HK-2 (cell line): ENCODE measurements around the gene CDYL.

ENCODE experiments used
- DNase-seq: peaks from one replicate; pipeline ENCODE4 v3.0.0-alpha.2; 2018; ENCODE audit not compliant: unreplicated experiment

The CDYL gene

DNA sequence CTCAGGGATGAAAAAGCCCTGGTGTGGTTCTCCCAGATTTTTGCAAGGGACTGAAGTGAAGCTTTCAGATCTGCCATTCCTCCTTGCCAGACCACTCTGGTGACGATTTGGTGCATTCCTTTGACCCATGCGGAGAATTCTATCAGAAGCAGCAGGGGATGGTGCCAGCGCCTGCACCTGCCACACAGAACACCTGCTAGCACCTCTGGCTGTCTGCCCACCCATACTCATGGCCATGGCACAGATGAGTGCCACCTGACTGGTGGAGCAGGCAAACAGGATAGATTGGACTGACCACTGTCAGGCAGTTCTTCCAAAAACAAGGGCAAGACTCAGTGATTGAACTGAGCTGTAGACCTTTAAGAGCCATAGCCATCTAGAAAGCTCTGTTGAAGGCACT, 107.1 kb downstream of the CDYL start:
- DNase-seq = no peak

GRCh38 chr6:4884646-4885340, 108.6 kb downstream of the CDYL start:
- DNase-seq = no peak

DNA sequence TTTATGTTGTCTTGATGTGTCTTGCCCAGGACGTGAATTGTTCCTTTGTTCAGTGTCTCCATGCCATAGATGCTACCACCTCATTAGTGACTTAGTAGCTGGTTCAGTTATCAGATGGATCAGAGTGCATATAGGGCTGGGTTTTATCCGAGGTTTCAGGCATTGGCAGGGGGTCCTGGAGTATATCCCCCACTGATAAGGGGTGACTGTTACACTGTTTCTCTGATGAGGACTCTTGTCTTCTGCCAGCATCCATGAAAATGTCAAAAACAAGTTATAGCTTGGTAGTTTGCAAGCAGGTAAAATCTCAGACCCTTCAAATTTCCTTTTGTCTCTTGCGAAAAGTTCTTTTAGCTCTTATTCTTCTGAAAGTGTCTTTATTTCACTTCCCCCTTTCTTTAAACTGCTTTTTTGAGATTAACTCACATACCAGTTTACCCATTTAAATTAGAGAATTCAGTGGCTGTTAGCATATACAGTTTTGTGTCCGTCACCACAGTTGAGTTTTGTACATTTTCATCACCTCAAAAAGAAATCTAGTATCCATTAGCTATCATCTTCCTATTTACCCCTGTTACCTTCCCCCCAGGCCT, 109.2 kb downstream of the CDYL start:
- no peak for DNase-seq

- no peak for DNase-seq
Measured at GRCh38 chr6:4888841-4889240, 112.6 kb downstream of the CDYL start.

DNA sequence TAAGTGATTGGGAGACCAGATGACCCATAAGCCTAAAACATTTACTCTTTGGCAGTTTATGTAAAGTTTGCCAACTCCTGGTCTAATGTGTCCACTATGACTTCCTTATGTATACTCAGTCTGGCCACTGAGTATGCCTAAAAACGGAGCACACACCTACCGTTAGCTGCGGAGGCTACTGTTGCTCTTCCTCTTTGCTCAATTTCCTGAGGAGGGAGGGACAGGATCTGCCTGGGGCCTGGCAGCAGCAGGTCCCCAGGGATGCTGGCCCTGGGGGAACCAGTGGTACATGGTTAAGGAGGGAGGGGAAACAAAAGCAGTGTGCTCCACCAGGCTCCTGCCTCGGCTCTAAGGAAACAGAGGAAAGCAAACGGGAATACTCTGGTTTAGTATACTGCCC, 113.5 kb downstream of the CDYL start:
- no peak for DNase-seq

GRCh38 chr6:4890191-4890590, 114.0 kb downstream of the CDYL start:
- no peak for DNase-seq

DNA sequence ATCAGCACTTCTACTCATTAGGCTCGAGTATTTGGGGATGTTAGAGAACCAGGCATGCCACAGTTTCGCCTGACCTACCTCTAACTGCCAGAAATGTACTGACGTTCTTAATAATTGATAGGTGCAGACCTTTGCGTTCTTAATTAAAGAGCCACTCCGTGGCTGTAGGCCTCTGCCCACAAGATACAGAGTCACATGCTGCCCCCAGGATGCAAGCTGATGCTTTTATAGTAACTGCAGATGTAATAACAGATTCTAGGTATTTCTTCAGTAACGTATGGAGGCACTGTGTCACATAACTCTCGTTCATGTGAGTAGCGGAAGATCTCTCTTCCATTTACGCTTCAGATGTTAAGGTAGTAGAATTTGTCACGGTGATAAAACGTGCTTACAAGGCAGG, 114.4 kb downstream of the CDYL start:
- DNase-seq = no peak

DNA sequence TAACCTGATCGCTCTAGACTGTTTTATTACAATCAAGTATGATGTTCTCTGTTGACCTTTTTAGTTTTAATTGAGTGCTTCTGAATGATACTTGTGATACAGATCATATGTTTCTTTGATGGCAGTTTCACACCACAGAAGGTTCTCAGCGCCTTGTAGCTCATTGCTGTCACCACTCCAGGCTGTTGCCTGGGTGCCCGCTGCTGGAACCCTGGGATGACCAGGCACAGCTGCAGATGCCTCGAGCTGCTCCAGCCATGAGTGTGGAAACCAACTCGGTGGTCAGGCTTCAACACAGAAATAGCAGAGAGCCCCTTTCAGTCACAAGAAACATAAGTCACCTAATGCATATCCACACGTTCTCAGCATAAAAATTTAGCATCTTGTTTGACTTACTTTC, 114.9 kb downstream of the CDYL start:
- DNase-seq = no peak

DNA sequence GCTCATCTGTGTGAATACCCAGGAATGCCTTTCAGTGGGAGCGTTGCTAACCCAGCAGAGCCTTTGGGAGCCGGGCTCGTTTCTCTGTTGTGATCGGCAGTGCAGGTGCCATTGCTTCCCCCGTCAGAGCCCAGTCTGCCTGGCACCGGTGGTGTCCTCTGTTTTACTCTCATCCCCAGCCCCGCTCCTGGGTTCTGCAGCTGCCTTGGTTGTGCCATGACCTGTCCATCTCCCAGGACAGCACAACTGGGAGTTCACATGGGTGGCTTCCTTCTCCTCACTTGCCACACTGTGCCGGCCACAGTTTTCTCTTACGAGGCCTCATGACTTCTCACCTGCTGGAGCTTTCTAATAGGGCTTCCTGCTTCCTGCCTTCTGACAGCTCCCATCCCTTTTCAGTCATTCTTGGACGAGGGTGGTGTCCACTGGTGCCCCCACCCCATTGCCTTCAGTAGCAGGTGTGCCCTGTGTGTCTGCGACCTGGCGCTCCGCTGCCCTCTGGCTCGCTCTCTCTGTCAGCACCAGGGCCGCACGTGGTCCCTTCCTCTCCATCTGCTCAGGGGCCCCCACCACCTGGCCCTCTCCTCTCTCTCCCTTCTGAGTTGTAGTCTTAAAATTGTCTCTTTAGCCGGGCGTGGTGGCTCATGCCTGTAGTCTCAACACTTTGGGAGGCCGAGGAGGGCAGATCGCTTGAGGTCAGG, 116.7 kb downstream of the CDYL start:
- no peak for DNase-seq

DNA sequence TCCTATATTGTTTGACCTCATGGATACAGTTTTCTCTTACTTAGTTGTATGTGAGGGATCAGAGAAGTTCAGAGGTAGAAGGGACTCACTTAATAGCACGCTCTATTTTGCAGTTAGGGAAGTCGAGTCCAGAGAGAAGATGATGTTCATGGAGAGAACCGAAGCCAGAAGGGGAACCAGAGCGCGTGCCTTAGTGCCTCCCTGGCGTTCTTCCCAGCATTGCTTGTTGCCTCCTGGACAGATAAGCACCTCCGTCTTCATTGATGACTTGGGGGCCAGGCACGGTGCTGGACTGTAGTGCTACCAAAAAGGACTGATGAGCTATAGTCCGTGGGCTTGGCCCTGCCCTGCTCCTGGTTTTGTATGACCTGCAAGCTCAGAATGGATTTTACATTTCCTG, 117.8 kb downstream of the CDYL start:
- DNase-seq = no peak

DNA sequence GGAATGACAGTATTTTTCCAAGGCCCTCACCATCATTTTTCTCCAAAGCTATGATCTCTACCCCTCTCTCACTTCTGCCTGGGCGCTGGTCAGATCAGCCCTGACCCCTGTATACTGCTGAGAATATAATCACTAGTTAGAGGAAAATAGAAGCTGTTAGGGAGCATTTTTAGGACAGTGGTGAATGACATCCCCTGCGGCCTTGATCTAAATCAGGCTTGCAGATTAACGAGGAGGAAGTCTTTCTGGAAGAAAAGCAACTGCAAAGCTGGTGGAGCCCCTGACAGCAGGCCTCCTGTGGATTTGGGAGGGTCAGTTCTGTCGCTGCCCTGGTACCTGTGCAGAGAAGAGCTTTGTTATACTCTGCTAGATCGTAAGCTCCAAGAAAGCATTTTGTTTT, 119.8 kb downstream of the CDYL start:
- DNase-seq = no peak

DNA sequence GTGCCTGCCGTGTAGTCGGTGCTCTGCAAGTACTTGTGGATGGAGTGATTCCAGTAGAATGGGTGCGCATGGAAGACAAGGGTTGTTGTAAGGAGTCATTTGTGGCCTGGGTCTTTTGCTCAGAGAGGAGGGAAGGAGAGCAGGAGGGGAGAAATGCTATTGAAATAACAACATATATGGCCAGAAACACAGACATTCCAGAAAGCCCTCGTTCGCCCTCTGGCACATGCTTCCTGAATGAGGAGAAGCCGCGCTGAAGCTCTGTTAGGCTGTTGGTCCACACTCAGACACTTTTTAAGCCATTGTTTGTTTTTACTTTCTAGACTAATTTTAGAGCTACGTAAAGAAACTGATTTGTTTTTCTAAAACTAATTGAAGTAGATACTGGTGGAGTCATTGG, 120.2 kb downstream of the CDYL start:
- DNase-seq = no peak

DNA sequence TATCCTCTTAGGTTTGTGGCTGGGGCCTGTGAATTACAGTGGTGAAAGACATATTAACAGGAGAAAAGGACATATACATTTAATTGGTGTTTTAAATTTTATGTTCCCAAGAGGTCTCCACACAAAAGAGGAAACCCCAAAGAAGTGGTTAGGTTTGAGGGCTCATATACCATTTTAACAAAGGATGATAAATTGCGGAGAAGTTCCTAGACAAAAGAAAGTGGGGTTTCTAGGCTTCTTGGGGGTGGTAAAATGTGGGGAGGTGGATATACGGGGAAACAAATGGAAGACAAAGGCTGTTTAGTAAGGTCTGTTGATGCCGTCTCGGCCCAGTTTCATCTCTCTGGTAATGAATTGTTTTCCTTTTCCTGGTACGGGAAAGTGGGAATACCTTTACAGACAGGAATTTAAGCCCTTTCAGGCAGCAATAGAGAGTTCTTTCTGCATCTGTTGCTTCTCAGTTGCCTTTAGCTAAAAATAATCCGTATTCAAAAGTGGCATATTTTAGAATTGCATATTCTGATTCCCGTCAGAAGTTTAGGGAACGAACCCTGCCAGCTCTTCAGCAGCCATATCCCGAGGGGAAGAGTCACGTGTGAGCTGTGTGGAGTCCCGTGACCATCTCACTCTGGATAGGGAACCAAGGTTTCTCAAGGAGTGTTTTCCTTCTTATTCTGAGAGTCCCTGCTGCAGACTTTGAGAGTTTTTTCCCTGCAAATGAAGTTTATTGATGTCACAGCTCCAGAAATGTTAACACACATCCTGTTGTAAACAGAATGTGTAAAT, 123.2 kb downstream of the CDYL start:
- DNase-seq = no peak

GRCh38 chr6:4901386-4902061, 125.3 kb downstream of the CDYL start:
- DNase-seq = no peak

DNA sequence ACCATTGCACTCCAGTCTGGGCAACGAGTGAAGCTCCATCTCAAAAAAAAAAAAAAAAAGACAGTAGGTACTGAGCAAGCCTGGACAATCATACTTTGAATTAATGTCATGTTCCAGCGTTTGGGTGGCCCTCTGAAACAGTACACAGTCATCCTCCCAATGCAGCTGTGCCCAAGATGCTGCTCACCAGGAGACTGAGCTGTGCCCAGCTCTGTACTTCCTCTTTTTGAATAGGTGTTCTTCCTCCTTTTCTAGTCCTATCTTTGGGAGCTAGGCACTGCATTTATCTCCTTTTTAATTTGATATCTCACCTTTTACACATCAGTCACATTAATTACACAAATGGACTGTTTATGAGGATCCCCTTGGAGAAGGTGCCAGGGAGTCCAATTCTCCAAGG, 126.2 kb downstream of the CDYL start:
- no peak for DNase-seq

DNA sequence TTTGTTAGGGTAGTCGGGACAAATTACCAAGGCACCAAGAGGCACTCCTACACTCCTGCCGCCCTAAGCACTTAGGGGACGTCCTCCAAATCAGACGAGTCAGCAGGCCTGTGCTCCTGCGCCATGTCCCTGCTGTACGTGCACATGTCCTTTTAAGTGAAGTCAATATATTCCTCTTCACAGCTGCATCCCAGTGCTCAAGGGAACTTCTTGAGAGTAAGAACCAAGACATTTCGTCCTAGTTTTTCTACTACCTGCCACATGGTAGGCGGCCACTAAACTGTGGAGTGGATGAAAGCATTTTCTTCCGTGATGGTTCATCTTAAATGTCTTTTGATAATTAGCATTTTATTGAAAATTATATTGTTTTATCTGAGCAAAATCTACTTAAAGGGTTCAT, 126.9 kb downstream of the CDYL start:
- DNase-seq = no peak

GRCh38 chr6:4903751-4904370, 127.7 kb downstream of the CDYL start:
- no peak for DNase-seq

DNA sequence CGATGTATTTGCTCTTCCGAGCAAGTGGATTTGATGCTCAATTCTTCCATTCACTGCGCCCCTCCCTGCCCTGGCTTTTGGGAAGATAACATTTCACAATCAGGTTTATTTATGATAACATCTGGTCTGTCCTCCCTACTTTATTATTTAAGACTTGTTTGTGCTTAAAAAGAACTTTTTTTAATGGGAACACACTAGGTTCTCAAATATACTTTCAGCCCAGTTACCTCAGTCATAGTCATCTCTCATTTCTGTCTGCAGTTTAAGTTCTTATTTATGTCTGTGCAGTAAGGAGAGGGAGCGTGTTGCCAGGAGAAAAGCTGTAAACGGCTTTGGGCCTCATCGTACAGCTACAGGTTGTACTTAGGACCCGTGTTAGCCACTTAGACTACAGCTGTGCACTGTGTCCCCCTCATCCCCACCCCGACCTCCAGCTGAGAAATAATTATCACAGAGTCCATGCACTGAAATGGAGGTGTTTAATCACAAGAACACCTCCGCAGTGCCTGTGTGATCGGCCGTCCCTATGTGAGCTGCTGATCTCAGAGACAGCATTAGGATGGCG, 128.3 kb downstream of the CDYL start:
- DNase-seq = no peak

GRCh38 chr6:4905826-4906225, 129.6 kb downstream of the CDYL start:
- no peak for DNase-seq

DNA sequence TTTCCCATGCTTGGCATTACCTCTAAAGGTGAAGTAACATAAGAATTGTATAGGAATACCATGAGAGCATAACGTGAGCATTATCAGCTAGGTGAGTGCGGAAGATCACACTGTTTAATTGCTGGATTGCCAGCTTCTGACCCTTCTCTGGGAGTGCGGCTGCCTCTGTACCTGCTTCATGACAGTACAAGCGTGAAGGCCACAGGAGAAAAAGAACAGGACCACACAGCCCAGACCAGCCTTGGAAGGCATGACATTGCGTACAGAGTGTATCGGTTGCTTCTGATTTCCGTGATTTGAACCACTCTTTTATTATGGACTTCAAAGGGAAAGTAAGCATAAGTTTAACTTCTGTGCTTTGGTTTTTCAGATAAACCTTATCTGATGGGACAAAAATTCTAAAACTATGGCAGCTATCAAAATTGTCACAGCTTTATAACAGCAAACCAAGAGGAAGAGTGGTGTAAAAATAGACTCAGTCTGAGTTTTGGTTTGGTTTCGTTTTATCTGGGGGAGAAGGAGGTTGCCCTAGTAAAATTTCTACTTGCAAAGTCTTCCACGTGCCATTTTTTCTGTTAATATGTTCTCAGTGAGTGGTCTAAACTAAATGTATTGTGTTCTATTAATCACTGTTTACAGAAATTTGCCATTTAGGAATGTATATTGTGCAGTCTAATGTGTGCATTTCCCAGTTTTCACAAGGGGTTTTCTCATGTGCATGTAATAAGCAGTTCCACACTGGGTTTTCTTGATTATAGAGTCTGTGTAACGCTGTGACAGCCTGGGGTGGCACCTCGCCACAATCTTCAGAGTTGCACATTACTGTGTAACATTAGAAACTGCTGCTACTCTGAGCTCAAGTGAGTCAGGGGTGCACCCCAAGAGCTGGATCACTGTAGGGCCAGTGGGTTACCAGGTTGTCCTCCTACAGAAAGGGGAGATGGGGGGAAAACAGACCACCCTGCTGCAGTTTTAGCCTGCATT, 130.4 kb downstream of the CDYL start:
- no peak for DNase-seq
